HG03558 (cell line): ENCODE results near the gene ECE1.

Experiments
- ATAC-seq: cut with Tn5 transposase; IDR thresholded peaks from one replicate; pipeline ENCODE4 v1.9.1; 2021; ENCODE audit warnings: moderate number of reproducible peaks; ENCODE audit not compliant: unreplicated experiment; ENCODE audit errors: extremely low read depth

Gene ECE1

GRCh38 chr1:21257431-21258135 is 32.7 kb downstream of the ECE1 start:
- ATAC-seq: no peak

DNA sequence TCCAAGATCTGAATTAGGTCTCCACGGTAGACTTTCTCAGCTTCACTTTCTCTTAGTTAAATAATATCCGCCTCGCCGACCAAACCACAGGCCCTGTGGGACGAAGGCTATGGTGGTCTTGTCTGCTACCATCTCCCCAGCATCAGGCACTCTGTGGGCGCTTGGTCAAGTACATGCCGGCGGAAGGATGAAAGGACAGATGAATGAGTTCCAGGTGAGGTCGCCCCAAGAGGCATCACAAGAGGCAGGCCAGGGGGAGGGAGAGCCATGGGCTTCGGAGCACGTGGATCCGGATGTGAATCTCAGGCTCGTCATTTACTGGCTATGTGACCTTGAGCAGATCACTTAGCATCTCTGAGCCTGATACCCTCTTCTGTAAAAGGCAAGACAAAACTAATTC is 33.5 kb downstream of the ECE1 start:
- ATAC-seq: no peak

DNA sequence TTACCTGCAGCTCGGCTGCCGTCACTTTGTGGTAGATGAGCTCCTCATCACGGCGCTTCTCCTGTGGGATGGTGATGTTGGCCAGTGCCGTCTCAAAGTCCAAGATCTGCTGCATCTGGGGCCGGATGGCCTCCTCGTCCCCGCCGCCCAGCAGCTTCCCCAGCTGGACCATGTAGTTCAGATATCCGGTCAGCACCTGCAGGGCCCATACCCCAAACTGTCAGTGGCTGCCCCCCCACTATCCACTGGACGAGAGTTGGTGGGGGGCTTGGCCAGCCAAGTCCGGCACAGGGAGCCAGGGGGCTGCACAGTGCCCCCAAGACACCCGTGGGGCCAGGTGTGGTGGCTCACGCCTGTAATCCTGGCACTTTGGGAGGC is 34.3 kb downstream of the ECE1 start:
- ATAC-seq: no peak

DNA sequence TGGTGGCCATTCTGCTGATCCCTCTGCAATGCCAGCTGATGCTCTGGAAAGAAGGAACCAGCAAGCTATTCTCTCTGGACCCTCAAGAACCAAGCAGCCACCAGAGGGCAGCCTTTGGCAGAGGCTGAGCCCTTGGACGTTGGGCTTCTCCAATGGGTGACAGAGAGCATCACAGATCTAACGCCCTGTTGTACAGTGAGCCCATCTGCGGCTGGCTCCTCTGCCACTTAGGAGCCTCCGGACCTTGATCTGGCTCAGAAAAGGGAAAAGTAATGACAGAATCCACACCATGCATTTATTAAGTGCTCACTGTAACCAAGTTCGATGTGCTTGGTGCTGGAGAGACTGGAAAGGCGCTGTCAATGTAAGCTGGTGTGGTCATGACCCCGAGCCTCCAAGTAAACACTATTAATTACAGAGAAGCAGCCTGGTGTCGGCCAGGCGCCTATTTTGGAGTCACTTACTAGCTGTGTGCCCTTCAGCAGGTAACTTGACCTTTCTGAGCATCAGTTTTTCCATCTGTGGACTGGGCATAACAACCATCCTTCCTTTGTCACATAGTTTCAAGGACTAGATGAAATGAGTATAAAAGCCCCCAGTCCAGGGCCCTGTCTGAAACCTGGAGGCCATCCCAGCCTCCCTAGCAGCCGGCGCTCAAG is 34.9 kb downstream of the ECE1 start:
- ATAC-seq: no peak

DNA sequence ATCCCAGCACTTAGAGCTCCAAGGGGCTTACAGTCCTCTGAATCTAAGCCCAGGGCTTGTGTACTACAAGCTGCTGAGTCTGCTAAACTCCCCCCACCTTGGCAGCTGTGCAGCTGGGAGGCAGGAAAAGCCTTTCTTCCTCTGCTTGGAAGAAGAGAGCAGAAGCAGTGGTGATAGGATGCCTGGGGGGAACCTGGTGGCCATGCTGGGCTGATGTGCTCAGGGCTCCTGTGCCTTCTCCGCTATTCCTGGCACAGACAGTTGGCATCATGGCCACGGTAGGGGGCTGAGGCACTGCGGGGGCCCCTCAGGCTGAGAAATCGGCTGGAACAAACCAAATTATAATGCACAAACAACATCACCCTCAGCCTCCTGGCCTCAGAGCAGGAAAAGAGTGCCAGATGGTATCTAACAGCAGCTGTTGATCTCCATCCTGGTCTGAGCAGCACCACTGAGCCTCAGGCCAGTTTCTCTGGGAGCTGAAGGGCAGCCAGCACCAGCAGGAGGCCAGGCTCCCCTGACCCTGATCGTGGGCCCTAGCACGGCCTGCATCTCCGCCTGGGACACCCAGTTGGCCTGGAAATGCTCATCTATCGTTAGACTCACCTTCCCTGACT is 35.8 kb downstream of the ECE1 start:
- no peak for ATAC-seq

- ATAC-seq: no peak
Observed at GRCh38 chr1:21251773-21252471, 38.3 kb downstream of the ECE1 start.

DNA sequence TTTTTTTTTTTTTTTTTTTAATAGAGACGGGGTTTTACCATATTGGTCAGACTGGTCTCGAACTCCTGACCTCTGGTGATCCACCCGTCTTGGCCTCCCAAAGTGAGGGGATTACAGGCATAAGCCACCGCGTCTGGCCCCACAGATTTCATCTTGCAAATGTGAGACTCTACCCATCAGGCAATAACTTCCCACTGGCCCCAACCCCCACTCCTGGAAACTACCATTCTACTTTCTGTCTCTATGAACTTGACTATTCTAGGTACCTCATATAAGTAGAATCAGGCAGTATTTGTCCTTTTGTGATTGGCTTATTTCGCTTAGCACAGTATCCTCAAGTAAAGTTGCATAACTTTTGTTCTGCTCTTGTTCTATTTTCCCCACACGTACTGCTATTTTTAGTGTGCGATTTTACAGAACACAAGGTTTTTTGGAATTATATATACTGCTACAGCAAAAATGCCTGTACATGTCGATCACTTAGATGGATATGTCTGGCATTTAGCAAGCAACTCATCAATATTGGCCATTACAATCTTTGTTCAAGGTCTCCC is 40.2 kb downstream of the ECE1 start:
- no peak for ATAC-seq

DNA sequence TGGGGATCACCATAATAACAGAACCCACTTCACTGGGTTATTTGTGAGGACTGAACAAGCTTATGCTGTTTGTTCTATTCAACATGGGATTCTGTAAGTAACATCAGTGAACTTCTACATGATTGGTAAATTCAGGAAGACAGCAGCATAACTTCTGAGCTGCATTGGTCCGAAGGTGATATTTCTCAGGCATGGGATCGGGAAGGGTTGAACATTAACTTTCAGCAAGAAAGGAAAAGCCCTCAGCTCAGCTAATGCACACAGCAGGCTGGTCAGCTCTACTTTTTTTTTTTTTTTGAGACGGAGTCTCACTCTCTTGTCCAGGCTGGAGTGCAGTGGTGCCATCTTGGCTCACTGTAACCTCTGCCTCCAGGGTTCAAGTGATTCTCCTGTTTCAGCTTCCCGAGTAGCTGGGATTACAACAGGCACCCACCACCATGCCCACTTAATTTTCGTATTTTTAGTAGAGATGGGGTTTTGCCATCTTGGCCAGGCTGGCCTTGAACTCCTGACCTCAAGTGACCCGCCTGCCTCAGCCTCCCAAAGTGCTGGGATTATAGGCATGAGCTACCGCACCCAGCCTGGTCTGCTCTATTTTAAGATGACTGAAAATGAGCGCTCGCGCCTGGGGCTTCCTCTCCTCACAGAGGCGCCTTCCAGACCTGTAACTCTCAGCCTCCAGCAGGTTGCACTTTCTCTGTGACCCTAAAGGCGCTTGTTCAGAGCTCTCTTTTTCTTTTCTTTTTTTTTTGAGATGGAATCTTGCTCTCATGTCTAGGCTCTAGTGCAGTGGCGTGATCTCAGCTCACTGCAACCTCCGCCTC is 42.2 kb downstream of the ECE1 start:
- ATAC-seq: no peak

DNA sequence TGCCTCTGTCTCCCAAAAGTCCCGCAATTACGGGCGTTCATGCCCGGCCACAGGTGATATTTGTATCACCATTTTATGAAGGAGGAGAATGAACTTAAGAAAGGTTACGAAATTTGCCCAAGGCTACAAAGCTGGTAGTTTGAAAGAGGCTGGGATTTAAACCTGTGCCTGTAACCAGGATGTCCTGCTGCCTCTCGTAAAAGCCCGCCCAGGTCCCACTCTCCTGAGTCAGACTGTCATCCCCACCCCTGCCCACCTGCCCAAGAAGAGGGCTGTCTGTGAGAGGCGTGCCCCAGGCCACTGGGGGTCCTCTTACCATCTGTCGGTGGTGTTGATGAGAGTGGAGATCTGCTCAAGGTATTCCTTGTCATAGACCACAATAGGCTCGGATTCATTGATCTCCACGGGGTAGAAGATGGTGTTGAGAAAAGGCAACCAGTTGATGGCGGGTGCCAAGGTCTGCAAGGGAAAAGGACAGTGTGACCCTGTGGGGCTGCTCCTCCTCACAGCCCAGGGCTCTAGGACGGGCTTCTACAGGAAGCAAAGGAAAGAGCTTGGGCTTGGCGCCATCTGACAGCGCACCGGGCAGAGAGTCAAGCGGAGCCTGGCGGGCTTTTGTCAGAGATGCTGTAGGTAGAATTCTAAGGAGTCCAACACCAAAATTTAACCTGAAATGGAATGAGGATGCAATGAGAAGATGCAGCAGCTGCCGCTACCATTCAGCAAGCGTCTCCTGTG is 43.2 kb downstream of the ECE1 start:
- ATAC-seq: no peak

GRCh38 chr1:21245688-21246229 is 44.5 kb downstream of the ECE1 start:
- ATAC-seq: no peak

GRCh38 chr1:21244986-21245687 is 45.1 kb downstream of the ECE1 start:
- ATAC-seq: no peak

DNA sequence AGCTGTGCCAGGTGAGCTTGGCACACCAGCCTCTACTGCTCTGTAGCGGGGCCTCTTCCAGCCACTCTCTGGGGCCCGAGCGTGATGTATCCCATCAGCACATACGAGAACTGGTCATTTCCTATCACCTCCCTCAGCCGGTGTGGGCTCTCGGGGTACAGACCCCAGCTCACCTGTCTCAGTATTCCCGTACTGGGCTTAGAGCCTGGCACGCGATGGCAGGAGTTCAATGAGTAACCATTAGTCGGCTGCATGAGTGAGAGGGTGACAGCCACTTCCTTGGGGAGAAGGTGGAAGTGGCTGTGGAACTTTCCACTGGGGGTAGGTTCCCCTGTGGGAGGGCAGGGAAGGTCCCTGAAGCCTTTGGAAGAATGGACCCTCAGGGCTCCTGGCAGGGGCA is 46.1 kb downstream of the ECE1 start:
- no peak for ATAC-seq

DNA sequence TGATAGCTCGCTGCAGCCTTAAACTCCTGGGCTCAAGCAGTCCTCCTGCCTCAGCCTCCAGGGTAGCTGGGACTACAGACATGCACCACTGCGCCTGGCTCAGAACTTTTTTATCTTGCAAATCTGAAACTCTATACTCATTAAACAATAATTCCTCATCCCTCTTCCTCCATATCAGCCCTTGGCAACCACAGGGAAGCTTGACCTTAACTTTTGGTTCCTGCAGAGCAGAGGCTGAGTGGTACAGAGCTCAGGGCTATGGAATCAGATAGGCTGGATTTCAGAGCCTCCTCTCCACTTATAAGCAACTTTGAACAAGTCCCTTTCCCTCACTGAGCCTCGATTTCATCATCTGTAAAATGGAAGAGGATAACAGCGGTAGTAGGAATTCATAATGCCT is 47.4 kb downstream of the ECE1 start:
- ATAC-seq: no peak

DNA sequence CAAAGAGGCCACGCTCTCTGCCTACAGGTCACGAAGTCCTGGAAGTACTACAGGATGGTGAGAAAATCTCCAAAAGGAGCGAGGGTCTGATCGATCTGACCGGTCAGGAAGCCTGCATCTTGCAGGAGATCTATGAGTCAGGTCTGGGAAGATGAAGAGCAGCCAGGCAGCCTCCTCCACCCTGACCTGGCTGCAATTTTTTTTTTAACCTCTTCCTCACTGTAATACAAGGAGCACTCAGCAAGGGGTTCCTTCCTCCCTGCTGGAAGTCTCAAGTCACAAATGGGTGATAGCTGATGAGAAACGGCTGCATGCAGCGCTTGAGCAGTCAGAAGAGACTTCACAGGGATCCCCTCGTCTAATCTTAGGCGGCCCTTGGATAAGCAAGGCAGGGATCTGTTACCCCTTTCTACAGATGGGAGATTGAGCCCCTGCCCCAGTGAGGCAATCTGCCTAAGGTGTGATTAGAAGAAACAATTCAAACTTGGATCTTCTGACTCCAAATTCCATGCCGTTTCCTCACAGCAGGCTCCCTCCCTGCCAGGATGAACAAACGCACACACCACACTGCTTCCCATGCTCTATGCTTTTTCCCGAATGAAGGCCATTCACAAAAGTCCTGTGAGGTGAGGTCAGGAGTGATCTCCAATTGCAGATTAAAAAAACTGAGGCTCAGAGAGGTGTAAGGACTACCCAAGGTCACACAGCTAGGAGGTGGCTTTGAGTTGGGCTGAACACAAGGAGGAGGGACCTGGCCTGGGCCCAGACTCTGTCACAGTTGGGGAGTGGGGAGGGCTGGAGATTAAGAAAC is 48.3 kb downstream of the ECE1 start:
- ATAC-seq: no peak

- no peak for ATAC-seq
Observed at GRCh38 chr1:21240706-21241105, 49.6 kb downstream of the ECE1 start.

DNA sequence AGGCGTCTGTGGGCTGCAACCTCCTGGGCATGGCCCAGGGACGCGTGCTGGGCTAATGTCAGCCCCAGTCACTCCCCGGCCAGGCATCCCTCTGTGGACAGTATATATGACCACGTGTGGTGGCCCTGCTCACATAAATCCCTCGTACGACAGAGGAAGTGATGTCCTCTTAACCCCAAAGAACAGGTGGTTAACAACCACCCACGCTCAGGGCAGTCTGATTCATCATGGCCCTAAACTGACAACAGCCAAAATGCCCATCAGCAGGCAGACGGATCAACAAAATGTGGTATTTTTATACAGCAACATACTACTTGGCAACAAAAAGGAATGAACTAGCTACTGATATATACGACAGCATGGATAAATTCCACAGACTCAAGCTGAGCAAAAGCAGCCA is 51.0 kb downstream of the ECE1 start:
- ATAC-seq: no peak

GRCh38 chr1:21238141-21238800 is 52.0 kb downstream of the ECE1 start:
- ATAC-seq: no peak
